HepG2 (cell line): ENCODE results near the gene TTC8. TPM values are rescaled to one million over a fixed set of nuclear protein-coding genes. Genes with fewer than 3 reads are reported as not detected.

ENCODE experiments used
- ATAC-seq: fragments of 200-7000 bp; cut with Tn5 transposase; 3 replicates; pipeline ENCODE4 v1.9.1; 2020; ENCODE audit warnings: mild to moderate bottlenecking, moderate library complexity
- BruUV-seq: library from RNA; stranded (reverse); fragments of 400-500 nt; replicated peaks from 2 replicates; lab custom pipeline; 2021; lab: Mats Ljungman, UMichigan
- CTCF ChIA-PET: fragments of 300-600 bp; formaldehyde crosslinking; extraction: SDS; loops from one replicate; lab custom pipeline; 2021; ENCODE audit warnings: low total read pairs, inconsistent platforms, low intra/inter-chr PET ratio; lab: Yijun Ruan, JAX
- POLR2A ChIA-PET: fragments of 350-600 bp; sonication (Branson Sonifier 250); formaldehyde crosslinking; loops from one replicate; lab custom pipeline; 2020; ENCODE audit warnings: antibody characterized with exemption, inconsistent platforms; lab: Yijun Ruan, JAX
- DNase-seq: peaks from one replicate; pipeline ENCODE4 v3.0.0-alpha.2; 2015; ENCODE audit warnings: low spot score
- FAIRE-seq: peaks from 3 replicates; lab custom pipeline; 2011; peaks lifted over from hg19 to GRCh38; lab: Jason Lieb, UNC
- H2AFZ ChIP-seq: one replicate; pipeline ENCODE4 v1.6.1; 2011; ENCODE audit warnings: low read length, inconsistent platforms
- H3K27ac ChIP-seq: fragments of 300-600 bp; 3 replicates; pipeline ENCODE4 v1.8.0; 2011; ENCODE audit warnings: mixed run types, mild to moderate bottlenecking, mixed read lengths, low read length, inconsistent platforms; ENCODE audit not compliant: insufficient read depth; ENCODE audit errors: extremely low read length
- H3K27me3 ChIP-seq, 2 experiments: fragments of 200-600 bp in 1 of 2; 2 replicates in 1 of 2; 3 replicates in 1 of 2; pipeline versions ENCODE4 v1.6.0 to v1.8.0; 2011; ENCODE audit warnings: low read length in 2 of 2, mild to moderate bottlenecking in 2 of 2, moderate library complexity in 2 of 2, inconsistent platforms in 1 of 2; ENCODE audit not compliant: insufficient read depth in 2 of 2, control insufficient read depth in 1 of 2
- H3K36me3 ChIP-seq, 2 experiments: fragments of 200-600 bp in 1 of 2; replicated peaks in 1 of 2; 2 replicates in 1 of 2; 3 replicates in 1 of 2; pipeline versions ENCODE4 v1.5.1 to v1.8.0; 2011; ENCODE audit warnings: low read length in 2 of 2, inconsistent platforms in 1 of 2; ENCODE audit not compliant: insufficient read depth in 2 of 2, control insufficient read depth in 1 of 2
- H3K4me1 ChIP-seq: 2 replicates; pipeline ENCODE4 v1.5.1; 2012; ENCODE audit warnings: low read length, inconsistent platforms; ENCODE audit not compliant: insufficient read depth
- H3K4me2 ChIP-seq: 2 replicates; pipeline ENCODE4 v1.6.0; 2011; ENCODE audit warnings: low read depth, low read length, inconsistent platforms
- H3K4me3 ChIP-seq, 3 experiments: fragments of 200-600 bp in 1 of 3; sonication (generic), shearing (Covaris generic) in 1 of 3; replicated peaks in 1 of 3; 2 replicates each; pipeline ENCODE4 v1.5.1; 2011 to 2016; ENCODE audit warnings: low read length in 3 of 3, inconsistent platforms in 2 of 3, low read depth in 2 of 3, mild to moderate bottlenecking in 2 of 3, control low read depth in 1 of 3, mixed read lengths in 1 of 3; ENCODE audit not compliant: insufficient read depth in 1 of 3
- H3K79me2 ChIP-seq: one replicate; pipeline ENCODE4 v1.6.1; 2011; ENCODE audit warnings: low read length, inconsistent platforms; ENCODE audit not compliant: insufficient read depth
- H3K9ac ChIP-seq: 2 replicates; pipeline ENCODE4 v1.6.0; 2011; ENCODE audit warnings: mild to moderate bottlenecking, low read depth, low read length, inconsistent platforms; ENCODE audit not compliant: insufficient read depth
- H3K9me3 ChIP-seq: 2 replicates; pipeline ENCODE4 v1.5.1; 2012; ENCODE audit warnings: mild to moderate bottlenecking, low read length
- H4K20me1 ChIP-seq: 2 replicates; pipeline ENCODE4 v1.6.0; 2011; ENCODE audit warnings: inconsistent platforms, mild to moderate bottlenecking, low read length, moderate library complexity; ENCODE audit not compliant: insufficient read depth
- CBX1 ChIP-seq: IDR thresholded peaks from one replicate; pipeline ENCODE4 v1.6.1; 2016; ENCODE audit warnings: antibody characterized with exemption, low read depth
- CERS6 ChIP-seq: sonication (generic); formaldehyde crosslinking; IDR thresholded peaks from 2 replicates; pipeline ENCODE4 v1.5.0; 2020; ENCODE audit warnings: missing genetic modification reagents
- DPF2 ChIP-seq: sonication (generic); formaldehyde crosslinking; IDR thresholded peaks from 2 replicates; pipeline ENCODE4 v1.4.0; 2020; ENCODE audit warnings: mild to moderate bottlenecking, low read depth, missing genetic modification reagents, borderline replicate concordance
- FOXC1 ChIP-seq: sonication (generic); formaldehyde crosslinking; IDR thresholded peaks from 2 replicates; pipeline ENCODE4 v1.8.0; 2022; ENCODE audit warnings: mild to moderate bottlenecking, missing genetic modification reagents, borderline replicate concordance
- IKZF4 ChIP-seq: sonication (generic); formaldehyde crosslinking; IDR thresholded peaks from 2 replicates; pipeline ENCODE4 v1.5.1; 2020; ENCODE audit warnings: borderline replicate concordance, mild to moderate bottlenecking, low read depth, missing genetic modification reagents; ENCODE audit errors: not compliant biosample characterization
- KLF9 ChIP-seq: IDR thresholded peaks from 2 replicates; pipeline ENCODE4 v1.6.1; 2016; ENCODE audit warnings: low read depth
- MXD1 ChIP-seq: sonication (generic); formaldehyde crosslinking; IDR thresholded peaks from 2 replicates; pipeline ENCODE4 v1.4.0; 2020; ENCODE audit warnings: mild to moderate bottlenecking, missing genetic modification reagents
- ONECUT2 ChIP-seq: sonication (generic); formaldehyde crosslinking; IDR thresholded peaks from 2 replicates; pipeline ENCODE4 v1.4.0; 2020; ENCODE audit warnings: missing genetic modification reagents
- RAD51 ChIP-seq: fragments of 450-650 bp; IDR thresholded peaks from 2 replicates; pipeline ENCODE4 v1.6.1; 2016; ENCODE audit warnings: borderline replicate concordance
- SPEN ChIP-seq: sonication (generic); formaldehyde crosslinking; IDR thresholded peaks from 2 replicates; pipeline ENCODE4 v1.5.1; 2020; ENCODE audit warnings: low read depth, mild to moderate bottlenecking, missing genetic modification reagents
- SRSF9 ChIP-seq: fragments of 200-400 bp; formaldehyde crosslinking; IDR thresholded peaks from 2 replicates; pipeline ENCODE4 v1.6.1; 2018; ENCODE audit warnings: borderline replicate concordance, mild to moderate bottlenecking, low read depth, low read length; ENCODE audit not compliant: insufficient read depth, poor library complexity, severe bottlenecking
- ZNF124 ChIP-seq: sonication (generic); formaldehyde crosslinking; IDR thresholded peaks from 2 replicates; pipeline ENCODE4 v1.4.0; 2020; ENCODE audit warnings: missing genetic modification reagents
- ZNF234 ChIP-seq: sonication (generic); formaldehyde crosslinking; conservative IDR thresholded peaks from 2 replicates; pipeline ENCODE4 v1.5.1; 2020; ENCODE audit warnings: mild to moderate bottlenecking, missing genetic modification reagents
- ZNF468 ChIP-seq: sonication (generic); formaldehyde crosslinking; IDR thresholded peaks from 2 replicates; pipeline ENCODE4 v1.8.0; 2022; ENCODE audit warnings: mild to moderate bottlenecking, moderate library complexity, missing genetic modification reagents
- ZNF496 ChIP-seq: sonication (generic); formaldehyde crosslinking; IDR thresholded peaks from 2 replicates; pipeline ENCODE4 v1.8.1; 2023; ENCODE audit warnings: mild to moderate bottlenecking, moderate library complexity, missing genetic modification reagents; ENCODE audit not compliant: insufficient replicate concordance
- ZNF614 ChIP-seq: IDR thresholded peaks from 2 replicates; pipeline ENCODE4 v1.6.1; 2018; ENCODE audit warnings: missing biosample characterization, missing genetic modification reagents, inconsistent platforms, borderline replicate concordance
- ZNF616 ChIP-seq: sonication (generic); formaldehyde crosslinking; IDR thresholded peaks from 2 replicates; pipeline ENCODE4 v1.5.0; 2020; ENCODE audit warnings: low read depth, mild to moderate bottlenecking, missing genetic modification reagents
- ZNF713 ChIP-seq: sonication (generic); formaldehyde crosslinking; IDR thresholded peaks from 2 replicates; pipeline ENCODE4 v1.4.0; 2020; ENCODE audit warnings: mild to moderate bottlenecking, missing genetic modification reagents
- ZNF816 ChIP-seq: sonication (generic); formaldehyde crosslinking; IDR thresholded peaks from 2 replicates; pipeline ENCODE4 v1.8.0; 2022; ENCODE audit warnings: missing genetic modification reagents, mild to moderate bottlenecking, borderline replicate concordance
- ZNF878 ChIP-seq: sonication (generic); formaldehyde crosslinking; IDR thresholded peaks from 2 replicates; pipeline ENCODE4 v1.8.1; 2023; ENCODE audit warnings: mild to moderate bottlenecking, missing genetic modification reagents, moderate library complexity
- ZXDC ChIP-seq: sonication (generic); formaldehyde crosslinking; IDR thresholded peaks from 2 replicates; pipeline ENCODE4 v1.5.0; 2020; ENCODE audit warnings: mild to moderate bottlenecking, missing genetic modification reagents
- WGBS: methylation state at CpG from one replicate; pipeline ENCODE4 v1.1.6; 2017; ENCODE audit warnings: low lambda C conversion rate; 5-methylcytosine and 5-hydroxymethylcytosine counted together
- in situ Hi-C: cut with HindIII; loops from 2 replicates; pipeline ENCODE4 v1.10.0; 2017; ENCODE audit warnings: low pct_unique_long_range_greater_than_20kb; ENCODE audit not compliant: extremely low pct_ligation_motif_present
- intact Hi-C: fragments of 100-400 bp; cut with micrococcal nuclease; formaldehyde crosslinking; loops from one replicate; pipeline ENCODE4 v1.10.0; 2022; ENCODE audit not compliant: unreplicated experiment
- polyA plus RNA-seq, 8 experiments: library from polyadenylated mRNA; depleted of rRNA in 3 of 8; stranded (reverse) in 7 of 8; unstranded in 1 of 8; fragments of >200 nt; fragmentation: Illumina TruSeq in 4 of 8; extraction: Trizol in 4 of 8; gene quantifications; 2 replicates each; pipeline versions ENCODE4 v1.2.1 to v1.2.3, GENCODE V29; 2011 to 2016; ENCODE audit warnings: low read depth in 4 of 8, missing spikeins in 1 of 8, mixed read lengths in 1 of 8; ENCODE audit not compliant: insufficient read depth in 1 of 8
- total RNA-seq, 5 experiments: library from RNA; depleted of rRNA; stranded (reverse); fragments of >200 nt; fragmentation: Illumina TruSeq; extraction: Trizol; gene quantifications; 2 replicates each; pipeline ENCODE4 v1.2.3, GENCODE V29; 2016; ENCODE audit warnings: low read depth in 1 of 5

The TTC8 gene
- total and polyA plus RNA-seq, 2 of the 13 experiments (the other 11 are each of a cell fraction or from before 2014, with no cell fraction given), result 13.8 to 15.2 TPM

- TF ChIP-seq ZNF616 (no peak), SRSF9 (no peak), ZNF878 (CRISPR knock-in tag) (no peak), IKZF4 (CRISPR knock-in tag) (no peak), ZNF713 (CRISPR knock-in tag) (no peak)
Observed at GRCh38 chr14:88842414-88842813, 18.0 kb downstream of the TTC8 start (continued).

- ChIA-PET CTCF (no interaction called here), POLR2A (no interaction called here)
- ATAC-seq (no peak), DNase-seq (no peak), FAIRE-seq (no peak)
- no peak for TF ChIP-seq FOXC1
- TF ChIP-seq ZNF816, result no peak
- TF ChIP-seq KLF9 (CRISPR knock-in tag), result no peak
- TF ChIP-seq CERS6, result no peak
- TF ChIP-seq DPF2 (CRISPR knock-in tag), result no peak
- no peak for TF ChIP-seq ZNF468 (CRISPR knock-in tag)
- TF ChIP-seq MXD1 (CRISPR knock-in tag), result no peak
- no peak for TF ChIP-seq ZXDC (CRISPR knock-in tag)
- no peak for TF ChIP-seq CBX1
- no peak for TF ChIP-seq SPEN (CRISPR knock-in tag)
- TF ChIP-seq ZNF124 (CRISPR knock-in tag), result no peak
- no peak for TF ChIP-seq RAD51
- TF ChIP-seq ZNF614, result no peak
- TF ChIP-seq ZNF234 (CRISPR knock-in tag), result no peak
- TF ChIP-seq ONECUT2 (CRISPR knock-in tag), result no peak
- TF ChIP-seq ZNF496 (CRISPR knock-in tag), result no peak
- Histone ChIP-seq H3K4me1 (no peaks in the 10 kb centered on the region), H3K9ac (no peak overlapping the region), H3K79me2 (no peaks in the 10 kb centered on the region), H3K36me3 (peaks cover 0 to 1% of the 10 kb centered on the region in 2 experiments; a peak in 2 of 5 replicates), H4K20me1 (no peaks in the 10 kb centered on the region), H3K27ac (no peak overlapping the region), H3K4me2 (no peak overlapping the region), H3K4me3 (no peak overlapping the region), H2AFZ (no peak overlapping the region), H3K9me3 (no peaks in the 10 kb centered on the region), H3K27me3 (no peaks in the 10 kb centered on the region)
- WGBS, result 89% methylated on average over 2 of the region's 2 CpGs
- BruUV-seq, result no TSS peak
- intact Hi-C loops, result no loop called here
- in situ Hi-C loops, result no loop called here
Observed at GRCh38 chr14:88844980-88845491, 20.6 kb downstream of the TTC8 start.
